HepG2 (cell line): ENCODE measurements around the gene WDR31. TPM values are rescaled to one million over a fixed set of nuclear protein-coding genes. Genes with fewer than 3 reads are reported as not detected.

Source experiments
- ARNT2 ChIP-seq: sonication (generic); formaldehyde crosslinking; IDR thresholded peaks from 2 replicates; pipeline ENCODE4 v1.8.0; 2022; ENCODE audit warnings: mild to moderate bottlenecking, low read depth, missing genetic modification reagents, moderate library complexity
- FOSL1 ChIP-seq: sonication (generic); formaldehyde crosslinking; IDR thresholded peaks from 2 replicates; pipeline ENCODE4 v1.9.0; 2021; ENCODE audit warnings: missing genetic modification reagents, borderline replicate concordance
- GATAD2A ChIP-seq: IDR thresholded peaks from 2 replicates; pipeline ENCODE4 v1.6.1; 2016
- MAFK ChIP-seq, 2 experiments: IDR thresholded peaks in 1 of 2; conservative IDR thresholded peaks in 1 of 2; 2 replicates each; pipeline ENCODE4 v1.6.1; 2011; ENCODE audit warnings: improper control_type of control experiment in 2 of 2, low read length in 2 of 2
- SALL2 ChIP-seq: sonication (generic); formaldehyde crosslinking; IDR thresholded peaks from 2 replicates; pipeline ENCODE4 v1.8.1; 2023; ENCODE audit warnings: mild to moderate bottlenecking, missing genetic modification reagents, inconsistent platforms
- ZKSCAN1 ChIP-seq: fragments of 150-350 bp; IDR thresholded peaks from 2 replicates; pipeline ENCODE4 v1.6.1; 2014; ENCODE audit warnings: low read length
- ZNF383 ChIP-seq: sonication (generic); formaldehyde crosslinking; IDR thresholded peaks from 2 replicates; pipeline ENCODE4 v1.4.0; 2020; ENCODE audit warnings: missing genetic modification reagents, mild to moderate bottlenecking, borderline replicate concordance
- ZNF432 ChIP-seq: sonication (generic); formaldehyde crosslinking; IDR thresholded peaks from 2 replicates; pipeline ENCODE4 v1.5.0; 2020; ENCODE audit warnings: missing genetic modification reagents, mild to moderate bottlenecking, borderline replicate concordance
- ZNF672 ChIP-seq: sonication (generic); formaldehyde crosslinking; IDR thresholded peaks from 2 replicates; pipeline ENCODE4 v1.8.1; 2022; ENCODE audit warnings: missing genetic modification reagents
- polyA plus RNA-seq, 8 experiments: library from polyadenylated mRNA; depleted of rRNA in 3 of 8; stranded (reverse) in 7 of 8; unstranded in 1 of 8; fragments of >200 nt; fragmentation: Illumina TruSeq in 4 of 8; extraction: Trizol in 4 of 8; gene quantifications; 2 replicates each; pipeline versions ENCODE4 v1.2.1 to v1.2.3, GENCODE V29; 2011 to 2016; ENCODE audit warnings: low read depth in 4 of 8, missing spikeins in 1 of 8, mixed read lengths in 1 of 8; ENCODE audit not compliant: insufficient read depth in 1 of 8
- total RNA-seq, 5 experiments: library from RNA; depleted of rRNA; stranded (reverse); fragments of >200 nt; fragmentation: Illumina TruSeq; extraction: Trizol; gene quantifications; 2 replicates each; pipeline ENCODE4 v1.2.3, GENCODE V29; 2016; ENCODE audit warnings: low read depth in 1 of 5
- TF ChIP-seq, protein P1 (sequence below): sonication (generic); formaldehyde crosslinking; IDR thresholded peaks from 2 replicates; pipeline ENCODE4 v1.5.1; 2020; ENCODE audit warnings: missing genetic modification reagents, mild to moderate bottlenecking, borderline replicate concordance
- TF ChIP-seq, protein P2 (sequence below): sonication (generic); formaldehyde crosslinking; IDR thresholded peaks from 2 replicates; pipeline ENCODE4 v1.4.0; 2020; ENCODE audit warnings: missing genetic modification reagents, borderline replicate concordance
- TF ChIP-seq, protein P3 (sequence below): sonication (generic); formaldehyde crosslinking; IDR thresholded peaks from 2 replicates; pipeline ENCODE4 v1.4.0; 2020; ENCODE audit warnings: missing genetic modification reagents
- TF ChIP-seq, protein P4 (sequence below): sonication (generic); formaldehyde crosslinking; IDR thresholded peaks from 2 replicates; pipeline ENCODE4 v1.5.1; 2020; ENCODE audit warnings: mild to moderate bottlenecking, moderate library complexity, missing genetic modification reagents

The WDR31 gene
- total and polyA plus RNA-seq, 2 of the 13 experiments (the other 11 are each of a cell fraction or from before 2014, with no cell fraction given) = 0.33 to 1.7 TPM

- TF ChIP-seq, protein P1, sequence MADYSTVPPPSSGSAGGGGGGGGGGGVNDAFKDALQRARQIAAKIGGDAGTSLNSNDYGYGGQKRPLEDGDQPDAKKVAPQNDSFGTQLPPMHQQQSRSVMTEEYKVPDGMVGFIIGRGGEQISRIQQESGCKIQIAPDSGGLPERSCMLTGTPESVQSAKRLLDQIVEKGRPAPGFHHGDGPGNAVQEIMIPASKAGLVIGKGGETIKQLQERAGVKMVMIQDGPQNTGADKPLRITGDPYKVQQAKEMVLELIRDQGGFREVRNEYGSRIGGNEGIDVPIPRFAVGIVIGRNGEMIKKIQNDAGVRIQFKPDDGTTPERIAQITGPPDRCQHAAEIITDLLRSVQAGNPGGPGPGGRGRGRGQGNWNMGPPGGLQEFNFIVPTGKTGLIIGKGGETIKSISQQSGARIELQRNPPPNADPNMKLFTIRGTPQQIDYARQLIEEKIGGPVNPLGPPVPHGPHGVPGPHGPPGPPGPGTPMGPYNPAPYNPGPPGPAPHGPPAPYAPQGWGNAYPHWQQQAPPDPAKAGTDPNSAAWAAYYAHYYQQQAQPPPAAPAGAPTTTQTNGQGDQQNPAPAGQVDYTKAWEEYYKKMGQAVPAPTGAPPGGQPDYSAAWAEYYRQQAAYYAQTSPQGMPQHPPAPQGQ (CRISPR knock-in tag) = no peak
- no peak for TF ChIP-seq FOSL1
- TF ChIP-seq ZNF672 (CRISPR knock-in tag) = no peak
- TF ChIP-seq ZNF383 (CRISPR knock-in tag) = 0 out of 2 replicates have a peak, but pooled peaks have one; percentile 42
- TF ChIP-seq, protein P2, sequence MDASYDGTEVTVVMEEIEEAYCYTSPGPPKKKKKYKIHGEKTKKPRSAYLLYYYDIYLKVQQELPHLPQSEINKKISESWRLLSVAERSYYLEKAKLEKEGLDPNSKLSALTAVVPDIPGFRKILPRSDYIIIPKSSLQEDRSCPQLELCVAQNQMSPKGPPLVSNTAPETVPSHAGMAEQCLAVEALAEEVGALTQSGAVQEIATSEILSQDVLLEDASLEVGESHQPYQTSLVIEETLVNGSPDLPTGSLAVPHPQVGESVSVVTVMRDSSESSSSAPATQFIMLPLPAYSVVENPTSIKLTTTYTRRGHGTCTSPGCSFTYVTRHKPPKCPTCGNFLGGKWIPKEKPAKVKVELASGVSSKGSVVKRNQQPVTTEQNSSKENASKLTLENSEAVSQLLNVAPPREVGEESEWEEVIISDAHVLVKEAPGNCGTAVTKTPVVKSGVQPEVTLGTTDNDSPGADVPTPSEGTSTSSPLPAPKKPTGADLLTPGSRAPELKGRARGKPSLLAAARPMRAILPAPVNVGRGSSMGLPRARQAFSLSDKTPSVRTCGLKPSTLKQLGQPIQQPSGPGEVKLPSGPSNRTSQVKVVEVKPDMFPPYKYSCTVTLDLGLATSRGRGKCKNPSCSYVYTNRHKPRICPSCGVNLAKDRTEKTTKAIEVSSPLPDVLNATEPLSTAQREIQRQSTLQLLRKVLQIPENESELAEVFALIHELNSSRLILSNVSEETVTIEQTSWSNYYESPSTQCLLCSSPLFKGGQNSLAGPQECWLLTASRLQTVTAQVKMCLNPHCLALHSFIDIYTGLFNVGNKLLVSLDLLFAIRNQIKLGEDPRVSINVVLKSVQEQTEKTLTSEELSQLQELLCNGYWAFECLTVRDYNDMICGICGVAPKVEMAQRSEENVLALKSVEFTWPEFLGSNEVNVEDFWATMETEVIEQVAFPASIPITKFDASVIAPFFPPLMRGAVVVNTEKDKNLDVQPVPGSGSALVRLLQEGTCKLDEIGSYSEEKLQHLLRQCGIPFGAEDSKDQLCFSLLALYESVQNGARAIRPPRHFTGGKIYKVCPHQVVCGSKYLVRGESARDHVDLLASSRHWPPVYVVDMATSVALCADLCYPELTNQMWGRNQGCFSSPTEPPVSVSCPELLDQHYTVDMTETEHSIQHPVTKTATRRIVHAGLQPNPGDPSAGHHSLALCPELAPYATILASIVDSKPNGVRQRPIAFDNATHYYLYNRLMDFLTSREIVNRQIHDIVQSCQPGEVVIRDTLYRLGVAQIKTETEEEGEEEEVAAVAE (CRISPR knock-in tag) = peak; percentile 76; the same call in 1 of the 2 replicates
- TF ChIP-seq ZNF432 = no peak
- TF ChIP-seq, protein P3, sequence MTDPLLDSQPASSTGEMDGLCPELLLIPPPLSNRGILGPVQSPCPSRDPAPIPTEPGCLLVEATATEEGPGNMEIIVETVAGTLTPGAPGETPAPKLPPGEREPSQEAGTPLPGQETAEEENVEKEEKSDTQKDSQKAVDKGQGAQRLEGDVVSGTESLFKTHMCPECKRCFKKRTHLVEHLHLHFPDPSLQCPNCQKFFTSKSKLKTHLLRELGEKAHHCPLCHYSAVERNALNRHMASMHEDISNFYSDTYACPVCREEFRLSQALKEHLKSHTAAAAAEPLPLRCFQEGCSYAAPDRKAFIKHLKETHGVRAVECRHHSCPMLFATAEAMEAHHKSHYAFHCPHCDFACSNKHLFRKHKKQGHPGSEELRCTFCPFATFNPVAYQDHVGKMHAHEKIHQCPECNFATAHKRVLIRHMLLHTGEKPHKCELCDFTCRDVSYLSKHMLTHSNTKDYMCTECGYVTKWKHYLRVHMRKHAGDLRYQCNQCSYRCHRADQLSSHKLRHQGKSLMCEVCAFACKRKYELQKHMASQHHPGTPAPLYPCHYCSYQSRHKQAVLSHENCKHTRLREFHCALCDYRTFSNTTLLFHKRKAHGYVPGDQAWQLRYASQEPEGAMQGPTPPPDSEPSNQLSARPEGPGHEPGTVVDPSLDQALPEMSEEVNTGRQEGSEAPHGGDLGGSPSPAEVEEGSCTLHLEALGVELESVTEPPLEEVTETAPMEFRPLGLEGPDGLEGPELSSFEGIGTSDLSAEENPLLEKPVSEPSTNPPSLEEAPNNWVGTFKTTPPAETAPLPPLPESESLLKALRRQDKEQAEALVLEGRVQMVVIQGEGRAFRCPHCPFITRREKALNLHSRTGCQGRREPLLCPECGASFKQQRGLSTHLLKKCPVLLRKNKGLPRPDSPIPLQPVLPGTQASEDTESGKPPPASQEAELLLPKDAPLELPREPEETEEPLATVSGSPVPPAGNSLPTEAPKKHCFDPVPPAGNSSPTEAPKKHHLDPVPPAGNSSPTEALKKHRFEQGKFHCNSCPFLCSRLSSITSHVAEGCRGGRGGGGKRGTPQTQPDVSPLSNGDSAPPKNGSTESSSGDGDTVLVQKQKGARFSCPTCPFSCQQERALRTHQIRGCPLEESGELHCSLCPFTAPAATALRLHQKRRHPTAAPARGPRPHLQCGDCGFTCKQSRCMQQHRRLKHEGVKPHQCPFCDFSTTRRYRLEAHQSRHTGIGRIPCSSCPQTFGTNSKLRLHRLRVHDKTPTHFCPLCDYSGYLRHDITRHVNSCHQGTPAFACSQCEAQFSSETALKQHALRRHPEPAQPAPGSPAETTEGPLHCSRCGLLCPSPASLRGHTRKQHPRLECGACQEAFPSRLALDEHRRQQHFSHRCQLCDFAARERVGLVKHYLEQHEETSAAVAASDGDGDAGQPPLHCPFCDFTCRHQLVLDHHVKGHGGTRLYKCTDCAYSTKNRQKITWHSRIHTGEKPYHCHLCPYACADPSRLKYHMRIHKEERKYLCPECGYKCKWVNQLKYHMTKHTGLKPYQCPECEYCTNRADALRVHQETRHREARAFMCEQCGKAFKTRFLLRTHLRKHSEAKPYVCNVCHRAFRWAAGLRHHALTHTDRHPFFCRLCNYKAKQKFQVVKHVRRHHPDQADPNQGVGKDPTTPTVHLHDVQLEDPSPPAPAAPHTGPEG (CRISPR knock-in tag) = peak; percentile 9; the same call in 1 of the 2 replicates
- no peak for TF ChIP-seq MAFK (conservative IDR thresholded peaks at IDR 0.05 in 1 of 2, IDR thresholded peaks at IDR 0.05 in 1 of 2; ENCODE audit: low read length in 2 of 2)
- TF ChIP-seq SALL2 (CRISPR knock-in tag) = peak; percentile 91
- 0 out of 2 replicates have a peak, but pooled peaks have one; percentile 38 for TF ChIP-seq ARNT2 (CRISPR knock-in tag)
- TF ChIP-seq, protein P4, sequence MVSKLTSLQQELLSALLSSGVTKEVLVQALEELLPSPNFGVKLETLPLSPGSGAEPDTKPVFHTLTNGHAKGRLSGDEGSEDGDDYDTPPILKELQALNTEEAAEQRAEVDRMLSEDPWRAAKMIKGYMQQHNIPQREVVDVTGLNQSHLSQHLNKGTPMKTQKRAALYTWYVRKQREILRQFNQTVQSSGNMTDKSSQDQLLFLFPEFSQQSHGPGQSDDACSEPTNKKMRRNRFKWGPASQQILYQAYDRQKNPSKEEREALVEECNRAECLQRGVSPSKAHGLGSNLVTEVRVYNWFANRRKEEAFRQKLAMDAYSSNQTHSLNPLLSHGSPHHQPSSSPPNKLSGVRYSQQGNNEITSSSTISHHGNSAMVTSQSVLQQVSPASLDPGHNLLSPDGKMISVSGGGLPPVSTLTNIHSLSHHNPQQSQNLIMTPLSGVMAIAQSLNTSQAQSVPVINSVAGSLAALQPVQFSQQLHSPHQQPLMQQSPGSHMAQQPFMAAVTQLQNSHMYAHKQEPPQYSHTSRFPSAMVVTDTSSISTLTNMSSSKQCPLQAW = peak; percentile 76; the same call in 1 of the 2 replicates
- TF ChIP-seq GATAD2A (CRISPR knock-in tag) = peak; percentile 66
- no peak for TF ChIP-seq ZKSCAN1
Measured at GRCh38 chr9:113275157-113276131, 64.6 kb downstream of the WDR31 start, which contains the start of the genes CDC26 and PRPF4 (continued).
